H9 (cell line): ENCODE data around the gene TTR. TPM values are rescaled to one million over a fixed set of nuclear protein-coding genes. Genes with fewer than 3 reads are reported as not detected.

Experiments
- DNase-seq: peaks from one replicate; pipeline ENCODE4 v3.0.0-alpha.2; 2017
- H2AFZ ChIP-seq: one replicate; pipeline ENCODE4 v1.6.1; 2013; ENCODE audit warnings: mild to moderate bottlenecking, low read length, control low read depth, moderate library complexity
- H2AK5ac ChIP-seq: 2 replicates; pipeline ENCODE4 v1.6.1; 2013; ENCODE audit warnings: low read length, control low read depth, mixed read lengths; ENCODE audit not compliant: insufficient read length
- H2BK120ac ChIP-seq: one replicate; pipeline ENCODE4 v1.6.1; 2013; ENCODE audit warnings: low read depth, mild to moderate bottlenecking, low read length, control low read depth, inconsistent platforms; ENCODE audit not compliant: poor library complexity, severe bottlenecking
- H2BK12ac ChIP-seq: 2 replicates; pipeline ENCODE4 v1.6.1; 2013; ENCODE audit warnings: low read length, control low read depth, mixed read lengths, low read depth; ENCODE audit not compliant: insufficient read length
- H2BK15ac ChIP-seq: 2 replicates; pipeline ENCODE4 v1.6.1; 2013; ENCODE audit warnings: low read depth, low read length, control low read depth
- H2BK20ac ChIP-seq: one replicate; pipeline ENCODE4 v1.6.1; 2013; ENCODE audit warnings: low read depth, mild to moderate bottlenecking, low read length, control low read depth, inconsistent platforms; ENCODE audit not compliant: poor library complexity, severe bottlenecking
- H2BK5ac ChIP-seq: 2 replicates; pipeline ENCODE4 v1.6.1; 2013; ENCODE audit warnings: low read length, control low read depth, mixed read lengths; ENCODE audit not compliant: insufficient read length
- H3K14ac ChIP-seq: 2 replicates; pipeline ENCODE4 v1.6.1; 2013; ENCODE audit warnings: low read length, control low read depth; ENCODE audit not compliant: insufficient read depth
- H3K18ac ChIP-seq: 2 replicates; pipeline ENCODE4 v1.6.1; 2013; ENCODE audit warnings: low read depth, mild to moderate bottlenecking, mixed read lengths, low read length, control low read depth; ENCODE audit not compliant: insufficient read length
- H3K23ac ChIP-seq: 2 replicates; pipeline ENCODE4 v1.6.1; 2013; ENCODE audit warnings: low read length, control low read depth, mixed read lengths, low read depth; ENCODE audit not compliant: insufficient read length
- H3K23me2 ChIP-seq: 2 replicates; pipeline ENCODE4 v1.6.1; 2013; ENCODE audit warnings: low read depth, mild to moderate bottlenecking, mixed read lengths, low read length, control low read depth; ENCODE audit not compliant: insufficient read length, poor library complexity, severe bottlenecking
- H3K27ac ChIP-seq: 2 replicates; pipeline ENCODE4 v1.5.1; 2013; ENCODE audit warnings: low read length, control low read depth, mixed read lengths, low read depth; ENCODE audit not compliant: insufficient read length
- H3K27me3 ChIP-seq: 2 replicates; pipeline ENCODE4 v1.6.1; 2013; ENCODE audit warnings: low read length, control low read depth, inconsistent platforms; ENCODE audit not compliant: insufficient read depth
- H3K4ac ChIP-seq: 2 replicates; pipeline ENCODE4 v1.6.1; 2013; ENCODE audit warnings: low read depth, mild to moderate bottlenecking, control low read depth, inconsistent platforms, low read length, moderate library complexity
- H3K4me1 ChIP-seq: 2 replicates; pipeline ENCODE4 v1.6.1; 2013; ENCODE audit warnings: low read length, control low read depth, inconsistent platforms; ENCODE audit not compliant: insufficient read depth
- H3K4me2 ChIP-seq: 2 replicates; pipeline ENCODE4 v1.6.1; 2013; ENCODE audit warnings: low read length, control low read depth, mixed read lengths; ENCODE audit not compliant: insufficient read length, insufficient read depth
- H3K56ac ChIP-seq: 2 replicates; pipeline ENCODE4 v1.6.1; 2013; ENCODE audit warnings: low read depth, mild to moderate bottlenecking, mixed read lengths, low read length, control low read depth; ENCODE audit not compliant: insufficient read length
- H3K79me1 ChIP-seq: 2 replicates; pipeline ENCODE4 v1.6.1; 2013; ENCODE audit warnings: low read depth, mild to moderate bottlenecking, moderate library complexity, low read length, control low read depth, inconsistent platforms; ENCODE audit not compliant: insufficient read depth, poor library complexity, severe bottlenecking
- H3K79me2 ChIP-seq: 2 replicates; pipeline ENCODE4 v1.6.1; 2013; ENCODE audit warnings: low read length, control low read depth, inconsistent platforms; ENCODE audit not compliant: insufficient read depth
- H3K9ac ChIP-seq: 2 replicates; pipeline ENCODE4 v1.6.1; 2013; ENCODE audit warnings: low read length, control low read depth, mixed read lengths; ENCODE audit not compliant: insufficient read length; ENCODE audit errors: extremely low read depth
- H3K9me3 ChIP-seq: one replicate; pipeline ENCODE4 v1.6.1; 2013; ENCODE audit warnings: low read depth, low read length, inconsistent platforms; ENCODE audit not compliant: control insufficient read depth
- H3T11ph ChIP-seq: one replicate; pipeline ENCODE4 v1.6.1; 2013; ENCODE audit warnings: mild to moderate bottlenecking, low read length, control low read depth, inconsistent platforms
- H4K20me1 ChIP-seq: one replicate; pipeline ENCODE4 v1.6.1; 2013; ENCODE audit not compliant: control insufficient read depth, insufficient read length, insufficient read depth
- H4K5ac ChIP-seq: 2 replicates; pipeline ENCODE4 v1.6.1; 2013; ENCODE audit warnings: low read depth, mild to moderate bottlenecking, mixed read lengths, low read length, control low read depth; ENCODE audit not compliant: insufficient read length
- H4K8ac ChIP-seq: replicated peaks from 2 replicates; pipeline ENCODE4 v1.6.1; 2013; ENCODE audit warnings: low read length, control low read depth, mixed read lengths, low read depth; ENCODE audit not compliant: insufficient read length
- H4K91ac ChIP-seq: 2 replicates; pipeline ENCODE4 v1.6.1; 2013; ENCODE audit warnings: low read depth, mild to moderate bottlenecking, moderate library complexity, mixed read lengths, low read length, control low read depth; ENCODE audit not compliant: insufficient read length
- H3K27ac Mint-ChIP-seq, 3 experiments: 2 replicates in 2 of 3; 3 replicates in 1 of 3; pipeline ENCODE4 v1.8.0; 2020 to 2021; ENCODE audit warnings: mixed read lengths in 3 of 3, mild to moderate bottlenecking in 1 of 3, moderate library complexity in 1 of 3
- H3K27me3 Mint-ChIP-seq: 2 replicates; pipeline ENCODE4 v1.8.0; 2021; ENCODE audit warnings: low read depth, mild to moderate bottlenecking, moderate library complexity, mixed read lengths
- H3K36me3 Mint-ChIP-seq, 3 experiments: 2 replicates in 2 of 3; 3 replicates in 1 of 3; pipeline ENCODE4 v1.8.0; 2020 to 2021; ENCODE audit warnings: low read depth in 3 of 3, mixed read lengths in 3 of 3; ENCODE audit not compliant: insufficient read depth in 1 of 3
- H3K4me1 Mint-ChIP-seq, 2 experiments: 2 replicates each; pipeline ENCODE4 v1.8.0; 2020; ENCODE audit warnings: mixed read lengths in 2 of 2
- H3K4me3 Mint-ChIP-seq, 2 experiments: 2 replicates in 1 of 2; 3 replicates in 1 of 2; pipeline ENCODE4 v1.8.0; 2020 to 2021; ENCODE audit warnings: mild to moderate bottlenecking in 2 of 2, mixed read lengths in 2 of 2, moderate library complexity in 1 of 2
- H3K9me3 Mint-ChIP-seq, 2 experiments: 2 replicates in 1 of 2; 3 replicates in 1 of 2; pipeline ENCODE4 v1.8.0; 2020; ENCODE audit warnings: mild to moderate bottlenecking in 2 of 2, mixed read lengths in 2 of 2, moderate library complexity in 1 of 2
- WGBS: extraction: QIAGEN DNeasy Blood & Tissue Kit; methylation state at CpG from one replicate; pipeline ENCODE4 v1.1.7; 2013; ENCODE audit warnings: missing lambda C conversion rate, low lambda C conversion rate, mixed read lengths; ENCODE audit not compliant: insufficient read length; ENCODE audit errors: extremely low coverage; 5-methylcytosine and 5-hydroxymethylcytosine counted together
- total RNA-seq: library from RNA; stranded (reverse); gene quantifications from 2 replicates; pipeline ENCODE4 v1.2.1, GENCODE V29; 2021
- TF ChIP-seq, protein P1 (sequence below): fragments of 200-600 bp; sonication (generic); conservative IDR thresholded peaks from 3 replicates; pipeline ENCODE4 v1.8.0; 2021; ENCODE audit warnings: antibody characterized with exemption, mild to moderate bottlenecking

TTR gene
- total RNA-seq, 1 experiment from 2014 or later, result not detected

DNA sequence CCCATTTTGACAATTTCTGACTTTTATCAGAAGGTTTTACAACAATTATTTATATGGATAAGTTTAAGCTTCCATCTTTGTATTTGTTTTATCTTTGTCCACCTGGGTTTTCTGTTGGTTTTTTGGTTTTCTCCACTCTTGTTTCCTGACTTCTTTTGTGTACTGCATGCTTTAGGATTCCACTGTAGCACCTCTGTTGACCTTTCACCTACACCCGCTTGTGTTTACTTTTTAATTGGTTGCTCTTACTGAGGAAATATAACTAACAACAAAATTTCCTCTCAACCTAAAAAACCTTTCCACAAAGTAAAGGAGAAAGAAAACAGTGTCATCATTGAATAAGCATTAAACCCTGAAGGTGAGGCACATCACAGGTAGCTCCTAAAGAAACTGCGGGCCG, 39.8 kb upstream of the TTR start:
- Mint-ChIP-seq H3K9me3 (no peaks in the 10 kb centered on the region), H3K4me3 (no peak overlapping the region), H3K4me1 (peaks cover 35 to 37% of the 10 kb centered on the region in 2 experiments), H3K27ac (no peak overlapping the region), H3K27me3 (no peaks in the 10 kb centered on the region), H3K36me3 (peaks cover 2 to 4% (median 3%) of the 10 kb centered on the region in 3 experiments; a peak in 6 of 7 replicates)
- no peaks in the 10 kb centered on the region for H3K9me3 ChIP-seq
- no peaks in the 10 kb centered on the region for H3K27me3 ChIP-seq
- no peak overlapping the region for H3K27ac ChIP-seq
- TF ChIP-seq, protein P1, sequence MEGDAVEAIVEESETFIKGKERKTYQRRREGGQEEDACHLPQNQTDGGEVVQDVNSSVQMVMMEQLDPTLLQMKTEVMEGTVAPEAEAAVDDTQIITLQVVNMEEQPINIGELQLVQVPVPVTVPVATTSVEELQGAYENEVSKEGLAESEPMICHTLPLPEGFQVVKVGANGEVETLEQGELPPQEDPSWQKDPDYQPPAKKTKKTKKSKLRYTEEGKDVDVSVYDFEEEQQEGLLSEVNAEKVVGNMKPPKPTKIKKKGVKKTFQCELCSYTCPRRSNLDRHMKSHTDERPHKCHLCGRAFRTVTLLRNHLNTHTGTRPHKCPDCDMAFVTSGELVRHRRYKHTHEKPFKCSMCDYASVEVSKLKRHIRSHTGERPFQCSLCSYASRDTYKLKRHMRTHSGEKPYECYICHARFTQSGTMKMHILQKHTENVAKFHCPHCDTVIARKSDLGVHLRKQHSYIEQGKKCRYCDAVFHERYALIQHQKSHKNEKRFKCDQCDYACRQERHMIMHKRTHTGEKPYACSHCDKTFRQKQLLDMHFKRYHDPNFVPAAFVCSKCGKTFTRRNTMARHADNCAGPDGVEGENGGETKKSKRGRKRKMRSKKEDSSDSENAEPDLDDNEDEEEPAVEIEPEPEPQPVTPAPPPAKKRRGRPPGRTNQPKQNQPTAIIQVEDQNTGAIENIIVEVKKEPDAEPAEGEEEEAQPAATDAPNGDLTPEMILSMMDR, result no peak
- H2AFZ ChIP-seq, result no peak overlapping the region
- no peaks in the 10 kb centered on the region; the same call in 1 of the 2 replicates for H3K4me1 ChIP-seq
- no peak overlapping the region for H3K56ac ChIP-seq
- H4K5ac ChIP-seq, result no peak overlapping the region
- H2BK20ac ChIP-seq, result no peak overlapping the region
- no peaks in the 10 kb centered on the region for H3K79me2 ChIP-seq
- no peak overlapping the region for H2BK120ac ChIP-seq
- no peaks in the 10 kb centered on the region for H4K20me1 ChIP-seq
- no peaks in the 10 kb centered on the region for H3K79me1 ChIP-seq
- no peak overlapping the region for H2BK12ac ChIP-seq
- DNase-seq, result no peak
- H3K18ac ChIP-seq, result no peak overlapping the region
- H4K91ac ChIP-seq, result no peak overlapping the region
- WGBS, result no CpG with 5 or more reads among the region's 3 CpGs
- no peak overlapping the region for H2BK5ac ChIP-seq
- H3T11ph ChIP-seq, result no peak overlapping the region
- H3K23ac ChIP-seq, result no peak overlapping the region
- H4K8ac ChIP-seq, result no peak overlapping the region
- no peak overlapping the region for H3K4ac ChIP-seq
- no peak overlapping the region for H3K4me2 ChIP-seq
- H3K9ac ChIP-seq, result no peak overlapping the region
- no peak overlapping the region for H2BK15ac ChIP-seq
- H3K14ac ChIP-seq, result no peak overlapping the region
- no peaks in the 10 kb centered on the region for H3K23me2 ChIP-seq
- H2AK5ac ChIP-seq, result no peak overlapping the region
